GM04504 (cell line): ENCODE data around the gene TTC3.
"Not testable (repeated sequence)": the region's sequence is repeated elsewhere in the genome, so short reads cannot be mapped to it uniquely, and the experiment has no call there.

Source experiments
- DNase-seq: peaks from one replicate; pipeline ENCODE4 v3.0.0-alpha.2; 2012; ENCODE audit warnings: low read depth

Gene TTC3

DNA sequence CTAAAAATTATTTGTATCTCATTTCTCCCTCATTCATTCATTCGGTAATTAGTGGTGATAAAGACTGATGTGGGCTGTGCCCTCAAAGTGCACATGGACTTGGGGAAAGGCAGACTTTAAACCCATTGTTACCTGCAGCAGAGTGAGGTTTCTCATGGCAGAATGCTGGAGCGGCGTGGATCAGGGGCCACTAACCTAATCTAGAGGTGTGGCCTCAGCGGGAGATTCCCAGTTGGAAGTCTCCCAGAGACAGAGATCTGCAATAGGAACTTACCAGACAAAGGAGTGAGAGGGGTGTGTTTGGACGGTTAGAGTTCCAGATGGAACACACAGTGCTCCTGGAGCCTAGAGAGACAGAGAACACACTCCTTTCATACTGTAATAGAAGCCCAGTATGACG lies 120.6 kb downstream of the TTC3 start:
- DNase-seq, result no peak

DNA sequence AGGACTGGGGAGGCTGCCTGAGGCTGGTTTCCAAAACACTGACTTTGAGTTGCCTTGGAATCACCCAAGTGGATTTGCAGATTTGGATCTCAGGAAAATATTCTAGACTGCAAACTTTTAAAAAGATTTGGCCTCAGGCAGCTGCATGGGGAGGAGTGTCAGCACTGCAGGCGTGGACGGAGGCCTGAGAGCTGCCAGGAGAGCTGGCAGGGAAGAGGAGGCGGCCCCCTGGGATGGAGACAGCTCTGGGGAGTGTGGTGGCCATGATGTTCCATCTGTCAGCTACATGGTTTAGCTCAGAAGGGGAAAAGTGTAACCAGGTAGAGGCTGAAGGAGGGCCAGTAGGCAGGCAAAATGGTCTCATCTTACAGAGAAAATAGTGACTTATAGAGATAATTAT lies 122.0 kb downstream of the TTC3 start:
- no peak for DNase-seq

DNA sequence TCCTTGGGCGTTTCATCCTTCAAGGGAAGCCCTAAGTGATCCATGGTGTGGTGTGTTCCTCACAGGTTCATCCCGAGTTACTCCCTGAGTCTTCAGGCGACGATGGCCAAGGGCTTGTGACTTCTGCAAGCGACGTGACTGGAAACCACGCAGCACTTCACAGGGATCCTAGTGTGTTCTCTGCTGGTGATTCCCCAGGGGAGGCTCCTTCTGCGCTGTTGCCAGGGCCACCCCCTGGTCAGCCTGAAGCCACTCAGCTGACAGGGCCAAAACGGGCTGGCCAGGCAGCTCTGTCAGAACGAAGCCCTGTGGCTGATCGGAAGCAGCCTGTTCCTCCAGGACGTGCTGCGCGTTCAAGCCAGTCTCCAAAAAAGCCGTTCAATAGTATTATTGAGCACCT lies 122.6 kb downstream of the TTC3 start:
- no peak for DNase-seq

- no peak for DNase-seq
Measured at GRCh38 chr21:37196847-37197246, 123.8 kb downstream of the TTC3 start.

- no peak for DNase-seq
Measured at GRCh38 chr21:37197746-37198145, 124.7 kb downstream of the TTC3 start.

GRCh38 chr21:37199057-37199924 lies 126.2 kb downstream of the TTC3 start:
- no peak for DNase-seq

- DNase-seq, result no peak
Measured at GRCh38 chr21:37200641-37201480, 127.8 kb downstream of the TTC3 start.

DNA sequence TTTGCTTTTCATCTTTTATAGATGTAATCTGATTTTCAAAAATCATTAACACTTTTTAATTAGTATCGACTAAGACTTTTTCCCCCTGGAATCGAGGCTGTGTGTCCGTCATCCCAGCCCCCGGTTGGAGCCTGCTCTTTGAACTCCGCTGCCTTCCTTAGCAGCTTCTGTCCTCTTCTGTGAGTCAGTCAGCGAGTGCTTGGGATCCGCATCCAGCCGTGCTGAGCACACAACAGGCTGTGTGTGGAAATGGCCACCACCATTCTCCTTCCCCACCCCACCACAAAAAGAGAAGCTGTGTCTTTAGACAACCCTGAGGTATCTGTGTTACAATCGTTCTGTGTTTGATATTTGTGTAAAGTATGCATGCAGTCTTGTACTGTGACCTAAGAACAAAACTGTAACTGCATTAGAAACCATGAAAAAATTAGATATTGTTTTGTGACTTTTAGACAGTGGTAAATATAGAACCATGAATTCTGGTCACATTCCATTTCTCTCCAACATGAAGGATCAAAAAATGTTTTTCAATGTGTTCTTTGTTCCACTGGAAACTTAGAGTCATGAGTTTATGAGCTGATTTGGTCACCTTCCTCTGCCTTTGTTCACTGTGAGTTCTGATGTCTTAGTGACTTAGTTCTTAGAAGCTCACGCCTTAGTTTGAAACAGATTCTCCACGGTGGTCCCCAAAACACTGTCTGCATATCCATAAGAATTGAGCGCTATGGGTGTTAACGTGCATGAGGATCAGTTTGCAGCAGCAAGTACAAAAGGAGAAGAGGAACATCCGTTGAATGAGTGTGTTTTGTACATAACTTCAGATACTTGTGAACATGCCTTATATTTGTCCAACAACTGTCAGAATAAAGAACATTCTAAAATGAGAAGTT lies 129.4 kb downstream of the TTC3 start:
- DNase-seq, result no peak

GRCh38 chr21:37204580-37204979 lies 131.5 kb downstream of the TTC3 start:
- no peak for DNase-seq

DNA sequence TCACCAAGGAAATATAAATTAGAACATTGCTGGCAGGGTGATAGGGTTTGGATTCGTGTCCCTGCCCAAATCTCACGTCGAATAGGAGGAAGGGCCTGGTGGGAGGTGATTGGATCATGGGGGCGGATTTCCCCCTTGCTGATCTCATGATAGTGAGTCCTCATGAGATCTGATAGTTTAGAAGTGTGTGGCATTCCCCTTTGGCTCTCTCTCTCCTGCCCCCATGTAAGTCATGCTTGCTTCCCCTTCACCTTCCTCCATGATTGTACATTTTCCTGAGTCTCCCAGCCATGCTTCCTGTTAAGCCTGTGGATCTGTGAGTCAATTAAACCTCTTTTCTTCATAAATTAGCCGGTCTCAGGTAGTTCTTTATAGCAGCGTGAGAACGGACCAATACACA lies 133.4 kb downstream of the TTC3 start:
- no peak for DNase-seq

GRCh38 chr21:37207441-37208009 lies 134.5 kb downstream of the TTC3 start:
- DNase-seq, result no peak

DNA sequence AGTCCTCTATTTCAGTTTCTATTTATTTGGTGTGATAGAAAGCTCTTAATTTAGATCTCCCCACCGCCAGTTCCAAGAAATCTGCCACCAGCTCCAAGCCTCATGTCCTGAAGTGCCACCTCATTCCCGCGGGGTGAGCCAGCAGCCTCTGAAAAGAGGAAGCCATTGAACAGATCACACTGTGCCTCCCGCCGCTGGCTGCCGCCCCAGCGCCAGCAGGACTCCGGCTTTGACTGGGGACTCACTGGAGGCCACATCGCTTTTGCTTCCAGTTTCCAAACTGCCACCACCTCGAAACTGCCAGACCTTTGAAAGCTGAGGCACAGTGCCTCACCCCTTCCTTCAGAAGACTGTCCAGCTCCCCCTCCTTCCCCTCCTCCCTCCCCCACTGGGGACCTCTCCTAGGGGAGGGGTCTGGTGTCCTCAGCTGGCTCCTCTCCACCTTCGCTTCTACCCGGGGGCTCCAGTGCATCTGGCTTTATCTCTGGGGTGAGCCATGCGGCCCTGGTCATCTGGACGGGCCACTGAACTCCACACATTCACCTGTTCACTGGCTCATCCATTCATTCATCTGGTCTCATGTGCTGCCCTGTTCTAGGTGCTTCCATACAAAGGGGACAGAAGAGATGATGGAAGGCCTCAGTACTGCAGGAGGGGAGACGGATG lies 135.1 kb downstream of the TTC3 start:
- no peak for DNase-seq

- no peak for DNase-seq
Measured at GRCh38 chr21:37208741-37209225, 135.7 kb downstream of the TTC3 start.

DNA sequence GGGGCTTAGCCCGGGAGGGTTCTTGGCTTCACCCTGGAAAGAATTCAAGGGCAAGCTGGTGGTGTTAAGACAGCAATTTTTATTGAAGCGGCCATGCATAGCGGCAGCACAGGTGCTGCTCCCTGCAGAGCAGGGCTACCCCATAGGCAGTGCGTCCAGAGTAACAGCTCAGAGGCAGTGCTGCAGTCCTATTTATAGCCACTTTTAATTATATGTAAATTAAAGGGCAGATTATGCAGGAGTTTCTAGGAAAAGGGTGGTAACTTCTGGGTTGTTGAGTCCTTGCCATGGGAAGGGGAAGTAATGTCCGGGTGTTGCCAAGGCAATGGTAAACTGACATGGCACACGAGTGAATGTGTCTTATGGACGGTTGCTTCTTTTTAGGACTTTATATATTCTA lies 137.1 kb downstream of the TTC3 start:
- DNase-seq, result no peak

DNA sequence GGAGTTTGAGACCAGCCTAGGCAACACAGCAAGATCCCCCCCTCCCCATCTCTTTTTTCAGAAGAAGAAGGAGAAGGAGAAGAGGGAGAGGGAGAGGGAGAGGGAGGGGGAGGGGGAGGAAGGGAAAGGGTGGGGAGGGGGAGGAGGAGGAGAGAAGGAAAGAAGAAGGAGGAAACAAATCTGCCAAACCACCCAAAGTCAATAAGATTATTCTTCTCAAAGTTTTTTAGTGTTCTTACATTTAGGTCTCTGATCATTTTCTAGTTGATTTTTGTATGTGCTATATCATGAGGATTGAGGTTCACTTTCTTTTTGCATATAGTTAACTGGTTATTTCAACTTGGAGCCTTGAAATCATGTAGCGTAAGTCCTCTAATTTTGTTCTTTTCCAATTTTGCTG lies 137.7 kb downstream of the TTC3 start:
- no peak for DNase-seq

DNA sequence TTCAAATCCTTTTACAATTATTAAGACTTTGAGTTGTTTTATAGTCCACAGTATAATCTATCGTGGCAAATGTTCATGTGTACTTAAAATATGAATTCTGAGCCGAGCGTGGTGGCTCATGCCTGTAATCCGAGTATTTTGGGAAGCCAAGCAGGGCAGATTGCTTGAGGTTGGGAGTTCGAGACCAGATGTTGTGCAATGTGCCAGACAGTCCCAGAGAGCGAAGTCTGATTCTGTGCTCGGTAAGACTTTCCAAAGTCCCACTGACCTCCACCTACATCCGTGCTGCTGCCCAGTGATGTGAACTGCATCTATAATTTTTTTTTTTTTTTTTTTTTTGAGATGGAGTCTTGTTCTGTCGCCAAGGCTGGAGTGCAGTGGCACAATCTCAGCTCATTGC lies 141.9 kb downstream of the TTC3 start:
- no peak for DNase-seq

DNA sequence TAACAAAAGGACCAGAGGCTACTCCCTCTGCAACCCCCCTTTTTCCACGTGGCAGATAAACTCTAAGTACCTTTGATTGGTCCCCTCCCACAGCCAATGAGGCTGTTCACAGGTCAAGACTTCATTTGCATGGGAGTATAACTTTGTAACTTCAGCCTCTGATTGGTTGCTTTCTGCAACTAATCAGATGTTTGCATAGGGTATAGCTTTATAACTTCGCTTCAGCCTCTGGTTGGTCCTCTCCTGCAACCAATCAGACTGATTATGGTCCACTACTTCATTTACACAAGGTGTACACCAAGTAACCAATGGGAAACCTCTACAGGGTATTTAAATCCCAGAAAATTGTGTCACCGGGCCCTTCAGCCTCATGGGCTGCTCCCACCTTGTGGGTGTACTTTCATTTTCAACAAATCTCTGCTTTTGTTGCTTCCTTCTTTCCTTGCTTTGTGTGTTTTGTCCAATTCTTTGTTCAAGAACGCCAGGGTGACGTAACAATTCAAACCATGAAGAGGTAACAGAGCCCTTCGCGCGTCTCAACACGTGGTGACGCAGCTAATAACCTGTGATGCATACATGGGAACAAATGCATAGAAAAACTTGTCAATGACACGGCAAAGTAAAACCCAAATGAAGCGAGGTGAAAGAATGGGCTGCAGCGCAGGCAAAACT lies 146.8 kb downstream of the TTC3 start:
- no peak for DNase-seq

DNA sequence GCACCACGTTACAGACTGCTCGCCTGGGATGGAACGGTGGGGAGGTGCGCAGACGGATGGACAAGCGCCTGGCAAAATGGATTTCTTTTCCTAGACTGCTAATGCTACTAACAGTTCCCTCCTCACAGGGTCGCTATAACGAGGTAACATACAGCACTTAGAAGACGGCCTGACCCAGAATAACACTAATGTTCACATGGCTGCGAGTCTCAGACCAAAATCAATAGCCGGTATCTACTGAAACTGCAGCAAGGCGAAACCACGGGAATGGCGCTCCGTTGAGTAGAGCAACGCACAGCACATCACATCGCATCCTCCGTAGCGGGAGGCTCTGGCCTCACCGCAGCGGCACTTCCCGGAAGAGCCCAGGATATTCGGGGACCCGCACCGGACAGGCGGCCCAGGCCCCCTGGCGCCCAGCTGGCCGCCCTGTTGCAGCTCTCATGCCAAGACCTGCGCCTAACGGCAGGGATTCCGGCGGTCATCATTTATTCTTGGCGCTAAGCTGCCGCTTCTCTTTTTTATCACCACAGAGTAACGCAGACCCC lies 147.5 kb downstream of the TTC3 start:
- peak; percentile 10 for DNase-seq

GRCh38 chr21:37220981-37221664 lies 148.1 kb downstream of the TTC3 start:
- peak; percentile 75 for DNase-seq

DNA sequence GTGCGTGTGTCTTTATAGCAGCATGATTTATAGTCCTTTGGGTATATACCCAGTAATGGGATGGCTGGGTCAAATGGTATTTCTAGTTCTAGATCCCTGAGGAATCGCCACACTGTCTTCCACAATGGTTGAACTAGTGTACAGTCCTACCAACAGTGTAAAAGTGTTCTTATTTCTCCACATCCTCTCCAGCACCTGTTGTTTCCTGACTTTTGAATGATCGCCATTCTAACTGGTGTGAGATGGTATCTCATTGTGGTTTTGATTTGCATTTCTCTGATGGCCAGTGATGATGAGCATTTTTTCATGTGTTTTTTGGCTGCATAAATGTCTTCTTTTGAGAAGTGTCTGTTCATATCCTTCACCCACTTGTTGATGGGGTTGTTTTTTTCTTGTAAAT lies 149.2 kb downstream of the TTC3 start:
- not testable (repeated sequence) for DNase-seq
